ENCODE results near the gene PALS2. TPM values are rescaled to one million over a fixed set of nuclear protein-coding genes. Genes with fewer than 3 reads are reported as not detected.

PALS2 gene
- total RNA-seq, 1 experiment from 2014 or later = 42.4 TPM

DNA sequence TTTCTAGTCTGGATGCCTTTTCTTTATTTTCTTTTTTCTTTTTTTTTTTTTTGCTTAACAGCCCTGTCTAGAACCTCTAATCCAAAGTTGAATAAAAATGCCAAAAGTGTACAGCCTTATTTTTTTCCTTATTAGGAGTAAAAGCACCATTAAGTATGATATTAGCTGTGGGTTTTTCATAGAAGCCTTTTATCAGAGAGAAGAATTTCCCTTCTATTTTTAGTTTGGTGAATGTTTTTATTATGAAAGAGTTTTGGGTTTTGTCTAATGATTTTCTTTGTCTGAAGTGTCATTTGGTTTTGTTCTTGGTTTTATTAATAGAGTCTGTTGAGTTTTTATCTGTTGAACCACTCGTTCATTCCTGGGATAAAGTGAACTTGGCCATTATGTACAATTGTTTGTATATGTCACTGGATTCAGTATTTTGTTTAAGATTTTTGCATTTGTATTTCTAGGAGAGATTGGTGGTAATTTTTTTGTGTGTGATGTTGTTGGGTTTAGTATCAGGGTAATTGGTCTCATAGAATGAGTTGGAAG is 49.5 kb downstream of the PALS2 start:
- POLR2A ChIA-PET (ENCODE audit: unreplicated experiment) = no interaction called here

More for the DNA sequence above, 49.5 kb downstream of the PALS2 start:
- BruUV-seq (replicated peaks) = no TSS peak
- H3K9me3 ChIP-seq (ENCODE audit: insufficient read depth, low read depth) = 0 out of 2 replicates have a peak, but pooled peaks cover 4% of the 10 kb centered on the region
- H2AFZ ChIP-seq = no peak overlapping the region
- peaks cover 57% of the 10 kb centered on the region for H3K79me2 ChIP-seq (ENCODE audit: low read depth)
- no peak overlapping the region for H3K27ac ChIP-seq
- CTCF ChIA-PET = no interaction called here
- no peak for TF ChIP-seq EZH2 (IDR thresholded peaks at IDR 0.05; ENCODE audit: low read depth)
- TF ChIP-seq, protein P1, sequence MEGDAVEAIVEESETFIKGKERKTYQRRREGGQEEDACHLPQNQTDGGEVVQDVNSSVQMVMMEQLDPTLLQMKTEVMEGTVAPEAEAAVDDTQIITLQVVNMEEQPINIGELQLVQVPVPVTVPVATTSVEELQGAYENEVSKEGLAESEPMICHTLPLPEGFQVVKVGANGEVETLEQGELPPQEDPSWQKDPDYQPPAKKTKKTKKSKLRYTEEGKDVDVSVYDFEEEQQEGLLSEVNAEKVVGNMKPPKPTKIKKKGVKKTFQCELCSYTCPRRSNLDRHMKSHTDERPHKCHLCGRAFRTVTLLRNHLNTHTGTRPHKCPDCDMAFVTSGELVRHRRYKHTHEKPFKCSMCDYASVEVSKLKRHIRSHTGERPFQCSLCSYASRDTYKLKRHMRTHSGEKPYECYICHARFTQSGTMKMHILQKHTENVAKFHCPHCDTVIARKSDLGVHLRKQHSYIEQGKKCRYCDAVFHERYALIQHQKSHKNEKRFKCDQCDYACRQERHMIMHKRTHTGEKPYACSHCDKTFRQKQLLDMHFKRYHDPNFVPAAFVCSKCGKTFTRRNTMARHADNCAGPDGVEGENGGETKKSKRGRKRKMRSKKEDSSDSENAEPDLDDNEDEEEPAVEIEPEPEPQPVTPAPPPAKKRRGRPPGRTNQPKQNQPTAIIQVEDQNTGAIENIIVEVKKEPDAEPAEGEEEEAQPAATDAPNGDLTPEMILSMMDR (conservative IDR thresholded peaks at IDR 0.05) = no peak
- no peaks in the 10 kb centered on the region for H3K4me1 ChIP-seq (replicated peaks; ENCODE audit: insufficient read depth)
- no peak overlapping the region for H3K4me3 ChIP-seq
- H3K27me3 ChIP-seq (ENCODE audit: insufficient read depth, low read depth) = no peaks in the 10 kb centered on the region
- no peak for DNase-seq
- intact Hi-C loops (cut with micrococcal nuclease; ENCODE audit: unreplicated experiment) = no loop called here
- H3K4me2 ChIP-seq = no peak overlapping the region
- H3K36me3 ChIP-seq (ENCODE audit: low read depth) = peaks cover 19% of the 10 kb centered on the region; the same call in 1 of the 2 replicates
- H3F3A ChIP-seq (ENCODE audit: insufficient read depth, low read depth) = no peaks in the 10 kb centered on the region
- no peaks in the 10 kb centered on the region for H3K9me2 ChIP-seq (ENCODE audit: insufficient read depth)
- 0 out of 2 replicates have a peak, but pooled peaks cover 2% of the 10 kb centered on the region for H4K20me1 ChIP-seq (ENCODE audit: insufficient read depth)

Other genes with a start within 250 kb of the PALS2 start
- 11.5 and 15.1 TPM in 2 replicates for gene GSDME, start 184.0 kb downstream of the PALS2 start, total RNA-seq (2021)

All from PC-9 (cell line).